WI38 (cell line): ENCODE data around the gene FOXI3.
"Not testable (repeated sequence)": the region's sequence is repeated elsewhere in the genome, so short reads cannot be mapped to it uniquely, and the experiment has no call there.

ENCODE experiments used
- H3K4me3 ChIP-seq: 2 replicates; pipeline ENCODE4 v1.5.1; 2011; ENCODE audit warnings: low read depth, mild to moderate bottlenecking, control low read depth, low read length
- CTCF ChIP-seq: IDR thresholded peaks from 2 replicates; pipeline ENCODE4 v1.5.1; 2012; ENCODE audit warnings: low read depth, mild to moderate bottlenecking, control low read depth, low read length

The FOXI3 gene

GRCh38 chr2:88442473-88442872, 10.0 kb downstream of the FOXI3 start:
- no peak overlapping the region for H3K4me3 ChIP-seq
- TF ChIP-seq CTCF, result no peak

DNA sequence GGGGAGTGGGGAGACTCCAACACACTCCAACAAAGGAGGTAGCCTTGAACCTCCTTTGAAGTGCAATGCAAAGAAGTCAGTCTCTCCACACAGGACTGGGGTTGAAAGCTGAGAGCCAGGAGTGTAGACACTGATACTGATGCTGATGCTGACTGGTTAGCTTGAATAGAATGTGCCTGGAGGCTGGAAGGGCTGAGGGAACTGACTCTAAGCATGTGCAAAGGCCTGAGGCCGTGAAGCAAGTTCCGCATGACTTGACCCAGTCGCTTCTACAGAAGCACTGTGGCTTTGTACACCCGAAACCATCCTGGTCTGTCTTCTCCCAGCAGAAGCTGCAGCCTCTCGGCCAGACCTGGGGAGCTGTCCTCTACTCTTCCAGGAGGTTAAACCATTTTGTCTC, 10.4 kb downstream of the FOXI3 start:
- no peak overlapping the region for H3K4me3 ChIP-seq
- TF ChIP-seq CTCF, result no peak

DNA sequence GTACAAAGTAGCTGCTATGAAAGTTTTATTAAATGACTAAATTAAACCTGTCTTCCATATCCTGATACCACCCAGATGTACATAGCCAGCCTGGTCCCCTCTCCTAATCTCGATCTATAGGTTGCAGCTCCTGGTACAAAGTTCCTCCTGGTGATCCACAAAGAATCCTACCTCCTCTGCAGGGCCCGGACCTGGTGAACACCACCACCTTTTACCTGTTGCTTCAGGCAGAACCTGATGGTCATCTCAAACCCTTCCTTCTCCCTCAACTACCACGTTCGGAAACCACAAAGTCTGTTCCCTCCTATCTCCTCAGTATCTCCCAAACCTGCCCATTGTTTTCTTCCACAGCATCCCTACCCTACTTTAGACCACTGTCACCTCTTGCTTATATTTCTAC, 15.5 kb downstream of the FOXI3 start:
- no peak for TF ChIP-seq CTCF
- no peak overlapping the region for H3K4me3 ChIP-seq

DNA sequence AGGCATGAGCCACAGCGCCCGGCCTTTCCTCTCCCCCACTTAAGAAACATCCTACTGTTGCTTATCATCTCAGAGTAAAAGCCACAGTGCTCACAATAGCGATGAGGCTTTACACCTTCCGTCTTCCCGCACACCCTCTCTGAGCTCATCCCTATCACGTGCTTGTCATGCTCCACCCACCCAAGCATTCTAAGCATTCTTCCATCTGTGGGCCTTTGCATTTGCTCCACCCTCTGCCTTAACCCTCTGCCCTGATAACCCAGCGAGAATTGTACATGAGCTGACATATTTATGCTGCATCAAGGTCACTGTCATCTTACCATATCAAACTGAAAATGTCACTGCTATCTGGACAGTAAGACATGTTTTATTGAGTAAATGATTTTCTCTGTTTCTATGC, 22.6 kb downstream of the FOXI3 start:
- H3K4me3 ChIP-seq, result no peak overlapping the region
- TF ChIP-seq CTCF, result no peak

GRCh38 chr2:88423733-88424132, 28.8 kb downstream of the FOXI3 start:
- no peak for TF ChIP-seq CTCF
- H3K4me3 ChIP-seq, result no peak overlapping the region

- H3K4me3 ChIP-seq, result not testable (repeated sequence)
These were observed 33.4 kb downstream of the FOXI3 start for GRCh38 chr2:88419051-88419450.

DNA sequence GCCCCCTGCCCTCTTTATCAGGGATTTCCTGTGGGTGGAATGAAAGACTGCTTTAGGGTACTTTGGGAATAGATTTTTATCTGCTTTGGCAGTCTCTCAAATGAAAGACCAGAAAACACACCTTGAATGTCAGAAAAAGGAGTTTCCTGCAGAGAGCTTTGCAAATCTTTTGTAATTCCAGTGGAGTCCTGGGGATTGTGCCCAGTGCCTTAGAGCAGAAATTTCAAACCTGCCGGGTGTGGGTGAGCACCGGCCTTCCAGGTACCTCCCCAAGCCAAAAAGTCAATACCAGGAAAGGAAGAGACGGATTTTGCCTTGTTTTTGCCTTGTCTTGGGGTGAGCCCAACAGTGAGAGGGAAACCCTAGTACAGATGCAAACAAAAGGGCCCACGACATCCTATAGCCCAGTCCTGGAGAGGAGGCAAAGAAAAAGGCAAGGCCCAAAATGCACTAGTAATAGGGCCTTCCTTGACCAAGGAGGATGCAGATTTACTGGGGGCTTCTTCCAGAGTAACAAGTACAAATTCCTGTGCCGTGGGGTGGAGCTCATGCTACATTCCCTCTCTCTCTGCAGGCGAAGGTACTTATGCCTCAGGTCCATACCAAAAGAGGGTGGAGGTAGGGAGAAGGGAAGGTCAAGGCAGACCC, 36.4 kb downstream of the FOXI3 start:
- H3K4me3 ChIP-seq, result no peak overlapping the region
- TF ChIP-seq CTCF, result no peak

DNA sequence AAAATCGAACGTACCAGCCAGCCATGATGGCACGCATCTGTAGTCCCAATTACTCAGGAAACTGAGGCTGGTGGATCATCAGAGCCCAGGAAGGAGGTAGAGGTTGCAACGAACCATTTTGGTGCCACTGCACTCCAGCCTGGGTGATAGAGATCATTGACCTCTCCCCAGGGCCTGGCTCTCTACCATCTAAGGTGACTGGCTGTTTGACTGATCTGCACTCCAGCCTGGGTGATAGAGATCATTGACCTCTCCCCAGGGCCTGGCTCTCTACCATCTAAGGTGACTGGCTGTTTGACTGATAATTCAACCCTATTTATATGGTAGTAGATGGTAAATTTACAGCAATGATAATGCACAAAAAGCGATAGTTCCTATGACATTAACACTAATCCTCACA, 43.6 kb downstream of the FOXI3 start:
- not testable (repeated sequence) for H3K4me3 ChIP-seq
